Neural crest cell (in vitro differentiated cells): Measurements from ENCODE around the gene SPR. TPM values are rescaled to one million over a fixed set of nuclear protein-coding genes. Genes with fewer than 3 reads are reported as not detected.

Experiments
- DNase-seq: peaks from one replicate; pipeline ENCODE4 v3.0.0; 2021; ENCODE audit warnings: low read depth, mixed read lengths, low spot score
- H3K27ac Mint-ChIP-seq: one replicate; pipeline ENCODE4 v1.8.0; 2021; ENCODE audit warnings: mild to moderate bottlenecking, mixed read lengths; ENCODE audit not compliant: unreplicated experiment
- H3K27me3 Mint-ChIP-seq: 2 replicates; pipeline ENCODE4 v1.8.0; 2021; ENCODE audit warnings: low read depth, mild to moderate bottlenecking, mixed read lengths
- H3K36me3 Mint-ChIP-seq: 2 replicates; pipeline ENCODE4 v1.8.0; 2021; ENCODE audit warnings: low read depth, mild to moderate bottlenecking, mixed read lengths
- H3K4me1 Mint-ChIP-seq: 2 replicates; pipeline ENCODE4 v1.8.0; 2021; ENCODE audit warnings: mixed read lengths
- H3K4me3 Mint-ChIP-seq: one replicate; pipeline ENCODE4 v1.8.0; 2021; ENCODE audit warnings: mild to moderate bottlenecking, mixed read lengths
- H3K9me3 Mint-ChIP-seq: 2 replicates; pipeline ENCODE4 v1.8.0; 2021; ENCODE audit warnings: mixed read lengths
- total RNA-seq: library from RNA; stranded (reverse); gene quantifications from 2 replicates; pipeline ENCODE4 v1.2.1, GENCODE V29; 2021
- TF ChIP-seq, protein P1 (sequence below): fragments of 200-600 bp; sonication (generic); conservative IDR thresholded peaks from 2 replicates; pipeline ENCODE4 v1.5.0; 2021; ENCODE audit warnings: antibody characterized with exemption, mild to moderate bottlenecking

SPR gene
- total RNA-seq, 1 donor from 2014 or later = 6.3 TPM

GRCh38 chr2:72895759-72896281 is 8.6 kb downstream of the SPR start:
- no peak overlapping the region for H3K27ac Mint-ChIP-seq
- no peak overlapping the region for H3K4me3 Mint-ChIP-seq
- H3K27me3 Mint-ChIP-seq = peaks cover 71% of the 10 kb centered on the region
- H3K9me3 Mint-ChIP-seq = no peaks in the 10 kb centered on the region
- no peaks in the 10 kb centered on the region for H3K36me3 Mint-ChIP-seq
- no peaks in the 10 kb centered on the region for H3K4me1 Mint-ChIP-seq
- TF ChIP-seq, protein P1, sequence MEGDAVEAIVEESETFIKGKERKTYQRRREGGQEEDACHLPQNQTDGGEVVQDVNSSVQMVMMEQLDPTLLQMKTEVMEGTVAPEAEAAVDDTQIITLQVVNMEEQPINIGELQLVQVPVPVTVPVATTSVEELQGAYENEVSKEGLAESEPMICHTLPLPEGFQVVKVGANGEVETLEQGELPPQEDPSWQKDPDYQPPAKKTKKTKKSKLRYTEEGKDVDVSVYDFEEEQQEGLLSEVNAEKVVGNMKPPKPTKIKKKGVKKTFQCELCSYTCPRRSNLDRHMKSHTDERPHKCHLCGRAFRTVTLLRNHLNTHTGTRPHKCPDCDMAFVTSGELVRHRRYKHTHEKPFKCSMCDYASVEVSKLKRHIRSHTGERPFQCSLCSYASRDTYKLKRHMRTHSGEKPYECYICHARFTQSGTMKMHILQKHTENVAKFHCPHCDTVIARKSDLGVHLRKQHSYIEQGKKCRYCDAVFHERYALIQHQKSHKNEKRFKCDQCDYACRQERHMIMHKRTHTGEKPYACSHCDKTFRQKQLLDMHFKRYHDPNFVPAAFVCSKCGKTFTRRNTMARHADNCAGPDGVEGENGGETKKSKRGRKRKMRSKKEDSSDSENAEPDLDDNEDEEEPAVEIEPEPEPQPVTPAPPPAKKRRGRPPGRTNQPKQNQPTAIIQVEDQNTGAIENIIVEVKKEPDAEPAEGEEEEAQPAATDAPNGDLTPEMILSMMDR = no peak
- no peak for DNase-seq

DNA sequence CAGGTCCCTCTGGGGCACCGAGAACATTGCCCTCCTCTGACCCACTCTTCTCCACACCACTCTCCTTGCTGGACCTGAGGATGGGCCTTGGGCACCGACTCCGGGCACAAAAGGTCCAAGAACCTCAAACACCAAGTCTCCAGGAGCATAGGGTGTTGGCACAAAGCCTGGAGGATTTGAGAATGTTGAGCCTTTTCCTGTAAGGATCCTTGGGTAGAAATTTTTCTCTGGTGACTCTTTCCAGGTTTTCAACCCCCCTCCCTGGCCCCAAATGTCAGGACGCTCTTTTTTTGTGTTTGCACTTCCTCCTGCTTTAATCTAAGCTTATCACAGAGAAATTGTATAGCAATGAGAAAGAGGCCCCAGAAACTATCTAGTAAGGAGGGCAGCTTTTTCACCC is 9.2 kb downstream of the SPR start:
- Mint-ChIP-seq H3K4me1 (no peaks in the 10 kb centered on the region), H3K27me3 (peaks cover 74% of the 10 kb centered on the region), H3K4me3 (no peak overlapping the region), H3K9me3 (no peaks in the 10 kb centered on the region), H3K27ac (no peak overlapping the region), H3K36me3 (no peaks in the 10 kb centered on the region)
- no peak for DNase-seq
- TF ChIP-seq, protein P1 = no peak

GRCh38 chr2:72897785-72898584 is 10.8 kb downstream of the SPR start:
- Mint-ChIP-seq H3K4me3 (no peak overlapping the region), H3K27ac (no peak overlapping the region), H3K4me1 (no peaks in the 10 kb centered on the region), H3K9me3 (no peaks in the 10 kb centered on the region), H3K27me3 (peaks cover 89% of the 10 kb centered on the region), H3K36me3 (no peaks in the 10 kb centered on the region)
- DNase-seq = no peak
- TF ChIP-seq, protein P1 = no peak

DNA sequence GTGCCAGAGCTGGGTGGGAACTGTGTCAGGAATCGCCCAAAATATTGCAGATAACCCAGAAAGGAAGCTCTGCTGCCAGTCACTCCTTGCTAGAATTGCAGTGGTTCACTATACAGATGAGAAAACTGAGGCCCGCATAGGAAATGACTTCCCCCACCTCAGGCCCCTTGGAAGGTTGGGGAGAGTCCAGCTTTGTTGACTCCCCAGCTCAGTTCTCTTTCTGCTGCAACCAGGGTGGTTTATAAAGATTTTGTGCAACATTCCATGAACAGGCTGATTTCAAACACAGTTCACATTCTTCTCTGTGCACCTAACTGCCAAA is 11.3 kb downstream of the SPR start:
- Mint-ChIP-seq H3K4me3 (no peak overlapping the region), H3K36me3 (no peaks in the 10 kb centered on the region), H3K4me1 (no peaks in the 10 kb centered on the region), H3K27ac (no peak overlapping the region), H3K27me3 (peaks cover 93% of the 10 kb centered on the region), H3K9me3 (no peaks in the 10 kb centered on the region)
- TF ChIP-seq, protein P1 = no peak
- no peak for DNase-seq

DNA sequence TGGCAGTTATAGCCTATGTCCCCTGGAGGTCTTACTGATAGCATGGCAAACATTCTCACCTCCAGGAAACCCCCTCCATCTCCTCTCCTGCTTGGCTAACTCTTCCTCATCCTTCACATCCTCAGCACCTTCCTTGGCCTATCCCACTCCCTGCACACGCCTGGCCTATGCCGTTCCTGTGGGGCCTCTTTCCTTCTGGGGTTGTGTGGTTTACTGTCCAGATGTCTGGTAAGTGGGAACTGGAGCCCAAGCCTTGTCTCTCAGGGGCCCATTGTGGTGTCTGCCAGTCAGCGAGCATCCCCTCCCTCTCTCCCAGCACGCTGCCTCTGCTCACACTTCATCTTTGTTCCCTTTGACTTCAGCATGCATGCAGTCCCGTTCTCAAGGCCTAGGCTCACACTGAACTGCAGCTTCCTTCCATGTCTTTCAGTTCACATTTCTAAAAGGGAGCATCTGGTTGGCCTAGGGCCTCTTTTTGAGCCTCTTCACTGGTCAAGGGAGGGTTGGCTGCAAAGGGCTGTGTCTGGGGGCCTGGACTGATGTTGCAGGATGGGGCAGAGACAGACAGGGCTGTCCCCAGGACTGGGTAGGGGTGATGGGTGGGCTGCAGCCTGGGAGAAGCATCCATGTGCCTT is 13.1 kb downstream of the SPR start:
- H3K9me3 Mint-ChIP-seq = no peaks in the 10 kb centered on the region
- H3K27ac Mint-ChIP-seq = no peak overlapping the region
- no peaks in the 10 kb centered on the region for H3K36me3 Mint-ChIP-seq
- H3K27me3 Mint-ChIP-seq = peaks cover 97% of the 10 kb centered on the region
- TF ChIP-seq, protein P1 = no peak
- DNase-seq = no peak
- no peak overlapping the region for H3K4me3 Mint-ChIP-seq
- no peaks in the 10 kb centered on the region for H3K4me1 Mint-ChIP-seq
